Stimulated activated CD8-positive, alpha-beta memory T cell treated with anti-CD3 and anti-CD28 coated beads, Interleukin-15, amount 100 ng/mL, for 4 hours (primary cell): ENCODE data around the gene SUPV3L1.
A peak's percentile ranks its signal among the peaks of the same experiment; 100 is the strongest.
"Not testable (repeated sequence)": the region's sequence is repeated elsewhere in the genome, so short reads cannot be mapped to it uniquely, and the experiment has no call there.

Source experiments
- DNase-seq, 2 donors: peaks; one replicate each; pipeline ENCODE4 v3.0.0-alpha.2; 2020; ENCODE audit warnings: low read depth in 2 of 2

Gene SUPV3L1

DNA sequence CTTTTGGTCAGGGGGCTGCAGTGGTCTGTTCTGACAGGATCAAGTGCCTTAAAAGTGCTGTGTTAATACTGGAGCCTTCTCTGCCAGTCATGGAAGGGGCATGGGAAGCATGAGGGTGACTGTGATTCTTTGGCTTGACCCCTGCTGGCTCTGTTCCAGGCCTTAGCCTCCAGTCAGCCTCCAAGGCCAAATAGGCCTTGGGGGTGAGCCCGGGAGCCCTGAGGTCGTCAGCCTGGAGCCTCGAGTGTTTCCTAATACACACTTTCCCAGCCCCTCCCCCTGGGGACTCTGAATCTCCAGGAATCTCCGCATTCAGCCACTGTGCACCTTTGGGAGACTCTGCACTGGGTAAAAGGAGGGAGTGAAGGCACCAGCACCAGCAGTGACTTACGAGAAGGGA is 50.1 kb downstream of the SUPV3L1 start:
- no peak for DNase-seq

DNA sequence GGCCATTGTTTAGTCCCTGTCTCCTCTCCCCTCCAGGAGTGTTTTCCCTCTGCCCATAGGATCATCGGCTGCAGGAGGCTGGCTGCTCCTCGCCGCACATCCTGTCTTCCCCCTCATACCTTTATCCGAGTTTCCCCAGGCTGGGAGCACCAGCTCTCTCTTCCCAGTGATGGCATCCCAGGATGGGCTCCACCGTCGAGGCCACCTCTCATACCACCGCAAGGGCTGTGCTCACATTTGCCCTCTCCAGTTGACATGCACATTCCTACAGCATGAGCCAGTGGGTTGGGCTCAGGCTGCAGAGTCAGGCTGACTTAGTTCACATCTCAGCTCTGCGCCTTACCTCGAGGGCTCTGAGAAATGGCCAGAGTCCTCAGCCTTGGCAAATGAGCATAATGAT is 52.2 kb downstream of the SUPV3L1 start:
- DNase-seq = no peak

DNA sequence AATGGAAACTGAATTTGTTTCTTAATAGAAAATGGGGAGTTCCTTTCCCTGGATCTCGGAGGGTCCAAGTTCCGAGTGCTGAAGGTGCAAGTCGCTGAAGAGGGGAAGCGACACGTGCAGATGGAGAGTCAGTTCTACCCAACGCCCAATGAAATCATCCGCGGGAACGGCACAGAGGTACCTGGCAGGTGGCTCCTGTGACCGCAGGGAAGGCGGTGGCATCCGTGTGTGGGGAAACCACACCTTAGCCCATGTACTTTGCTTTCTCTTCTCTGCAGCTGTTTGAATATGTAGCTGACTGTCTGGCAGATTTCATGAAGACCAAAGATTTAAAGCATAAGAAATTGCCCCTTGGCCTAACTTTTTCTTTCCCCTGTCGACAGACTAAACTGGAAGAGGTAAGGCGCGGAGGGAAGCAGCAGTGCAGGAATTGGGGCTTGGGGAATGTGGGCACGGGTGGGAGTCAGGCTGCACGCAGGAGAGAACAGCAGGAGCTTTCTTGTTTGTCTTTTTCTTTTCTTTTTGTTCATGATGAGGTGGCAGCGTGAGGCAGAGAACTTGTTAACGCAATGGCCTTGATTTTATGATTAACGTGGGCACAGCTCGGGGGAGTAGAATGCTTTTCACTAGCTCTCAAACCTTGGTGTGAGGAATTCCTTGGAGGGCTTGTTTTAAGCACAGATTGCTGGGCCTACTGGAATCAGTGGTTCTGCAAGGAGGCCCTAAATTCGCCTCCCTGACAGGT is 52.9 kb downstream of the SUPV3L1 start:
- no peak for DNase-seq

DNA sequence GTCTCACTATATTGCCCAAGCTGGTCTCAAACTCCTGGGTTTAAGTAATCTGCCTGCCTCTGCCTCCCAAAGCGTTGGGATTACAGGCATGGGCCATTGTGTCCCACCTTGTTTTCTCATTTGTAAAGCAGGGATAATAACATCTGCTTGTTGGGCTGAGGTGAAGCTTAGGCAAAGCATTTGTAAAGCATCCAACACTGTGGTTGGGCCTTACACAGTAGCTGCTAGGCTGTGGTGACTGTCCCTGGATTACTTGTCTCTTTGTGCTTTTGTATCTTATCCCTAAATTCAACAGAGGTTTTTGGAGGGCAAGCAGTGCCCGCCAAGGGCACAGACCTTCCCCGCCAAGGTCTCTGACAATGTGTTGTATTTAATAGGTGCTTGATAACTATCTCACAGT is 54.4 kb downstream of the SUPV3L1 start:
- no peak for DNase-seq

DNA sequence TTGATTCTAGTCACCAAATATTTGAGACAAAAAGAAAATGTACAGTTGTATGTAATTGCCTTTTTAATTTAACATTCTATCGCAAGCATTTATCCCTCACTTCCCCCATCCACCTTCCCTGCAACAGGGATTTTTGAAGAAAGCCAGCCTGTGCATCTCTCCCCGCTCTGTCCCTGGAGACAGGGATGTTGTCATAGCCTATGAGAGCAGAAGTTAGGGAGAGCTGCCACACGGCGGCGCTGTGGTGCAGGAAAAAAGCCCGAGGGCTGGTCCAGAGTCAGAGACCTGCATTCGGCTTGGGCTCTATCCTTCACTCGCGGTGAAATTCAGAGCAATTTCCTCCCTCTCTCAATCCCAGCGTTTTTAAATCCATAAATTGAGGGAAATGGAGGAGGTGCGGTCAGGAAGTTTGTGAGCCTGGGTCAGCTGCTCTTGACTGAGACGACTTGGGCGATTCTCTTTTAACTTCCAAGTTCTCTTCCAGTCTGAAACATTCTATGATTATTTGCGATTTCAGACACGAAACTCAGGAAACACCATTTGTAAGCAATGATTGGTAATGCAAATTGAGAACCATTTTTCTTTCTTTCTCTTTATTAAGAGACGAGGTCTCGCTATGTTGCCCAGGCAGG is 57.6 kb downstream of the SUPV3L1 start:
- peak; percentile 62 to 72 for DNase-seq

DNA sequence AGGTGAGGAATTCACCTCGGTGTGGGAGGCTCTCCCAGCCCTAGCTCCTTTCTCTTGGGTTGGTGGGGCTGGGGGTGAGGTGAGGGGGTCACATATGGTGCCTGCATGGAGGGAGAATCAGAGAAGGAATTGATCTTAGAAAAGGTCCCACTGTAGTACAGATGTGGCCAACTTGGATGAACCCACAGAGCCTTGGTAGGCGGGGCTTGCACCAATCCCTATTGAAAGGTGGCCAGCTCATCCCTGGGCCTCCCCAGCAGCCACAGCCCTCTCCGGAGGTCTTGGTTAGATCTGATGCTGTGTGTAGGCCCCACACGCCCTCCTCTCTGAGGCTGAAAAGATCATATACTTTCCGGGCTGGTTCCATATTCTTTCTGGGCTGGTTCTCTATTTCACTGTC is 59.1 kb downstream of the SUPV3L1 start:
- DNase-seq = no peak

DNA sequence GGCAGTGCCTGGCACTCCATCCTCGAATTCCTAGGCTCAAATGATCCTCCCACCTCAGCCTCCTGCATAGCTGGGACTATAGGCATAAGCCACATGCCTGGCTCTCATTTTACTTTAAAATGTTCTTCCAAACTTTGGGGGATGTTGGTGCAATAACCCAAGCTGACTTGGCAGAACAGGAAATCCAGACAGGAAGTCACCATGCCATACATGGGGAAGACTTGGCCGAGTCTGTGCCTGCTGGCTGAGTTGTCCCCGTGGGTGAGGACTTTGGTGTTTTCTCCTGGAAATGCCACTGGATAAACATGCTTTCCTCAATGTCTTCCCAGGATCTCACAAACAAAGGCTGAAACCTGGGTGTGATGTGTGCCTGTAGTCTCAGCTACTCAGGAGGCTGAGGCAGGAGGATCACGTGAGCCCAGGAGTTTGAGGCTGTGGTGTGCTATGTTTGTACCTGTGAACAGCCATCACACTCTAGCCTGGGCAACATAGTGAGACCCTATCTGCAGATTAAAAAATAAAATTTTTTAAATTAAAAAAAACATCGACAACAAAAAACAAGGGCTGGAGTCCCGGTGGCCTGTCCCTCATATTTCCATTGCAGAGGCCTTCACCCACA is 59.9 kb downstream of the SUPV3L1 start:
- DNase-seq = no peak

DNA sequence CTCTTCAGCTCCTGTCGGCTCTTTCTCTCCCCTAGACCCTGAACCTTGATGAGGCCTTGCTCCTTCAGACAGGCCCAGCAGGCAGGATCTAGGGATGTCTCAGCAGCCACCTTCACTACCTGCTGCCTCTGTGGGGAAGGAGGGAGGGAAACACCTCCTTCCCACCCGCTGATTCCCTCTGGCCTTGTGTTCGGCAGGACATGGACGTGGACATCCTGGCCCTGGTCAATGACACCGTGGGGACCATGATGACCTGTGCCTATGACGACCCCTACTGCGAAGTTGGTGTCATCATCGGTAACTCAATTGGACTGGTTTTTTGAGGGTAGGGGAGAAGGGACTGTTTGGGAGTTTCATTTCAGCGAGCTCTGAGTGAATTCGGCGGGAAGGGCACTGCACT is 60.4 kb downstream of the SUPV3L1 start:
- DNase-seq = no peak

DNA sequence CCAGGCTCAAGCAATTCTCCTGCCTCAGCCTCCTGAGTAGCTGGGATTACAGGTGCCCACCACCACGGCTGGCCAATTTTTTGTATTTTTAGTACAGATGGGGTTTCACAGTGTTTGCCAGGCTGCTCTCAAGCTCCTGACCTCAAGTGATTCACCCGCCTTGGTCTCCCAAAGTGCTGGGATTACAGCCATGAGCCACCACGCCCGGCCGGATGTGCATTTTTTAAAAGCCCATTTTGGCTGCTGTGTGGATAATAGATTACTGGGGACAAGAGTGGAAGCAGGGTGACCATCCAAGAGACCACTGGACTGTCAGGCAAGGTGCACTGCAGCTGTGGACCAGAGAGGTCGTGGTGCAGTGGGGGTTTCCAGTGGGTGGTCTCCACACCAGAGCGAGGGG is 61.5 kb downstream of the SUPV3L1 start:
- no peak for DNase-seq

DNA sequence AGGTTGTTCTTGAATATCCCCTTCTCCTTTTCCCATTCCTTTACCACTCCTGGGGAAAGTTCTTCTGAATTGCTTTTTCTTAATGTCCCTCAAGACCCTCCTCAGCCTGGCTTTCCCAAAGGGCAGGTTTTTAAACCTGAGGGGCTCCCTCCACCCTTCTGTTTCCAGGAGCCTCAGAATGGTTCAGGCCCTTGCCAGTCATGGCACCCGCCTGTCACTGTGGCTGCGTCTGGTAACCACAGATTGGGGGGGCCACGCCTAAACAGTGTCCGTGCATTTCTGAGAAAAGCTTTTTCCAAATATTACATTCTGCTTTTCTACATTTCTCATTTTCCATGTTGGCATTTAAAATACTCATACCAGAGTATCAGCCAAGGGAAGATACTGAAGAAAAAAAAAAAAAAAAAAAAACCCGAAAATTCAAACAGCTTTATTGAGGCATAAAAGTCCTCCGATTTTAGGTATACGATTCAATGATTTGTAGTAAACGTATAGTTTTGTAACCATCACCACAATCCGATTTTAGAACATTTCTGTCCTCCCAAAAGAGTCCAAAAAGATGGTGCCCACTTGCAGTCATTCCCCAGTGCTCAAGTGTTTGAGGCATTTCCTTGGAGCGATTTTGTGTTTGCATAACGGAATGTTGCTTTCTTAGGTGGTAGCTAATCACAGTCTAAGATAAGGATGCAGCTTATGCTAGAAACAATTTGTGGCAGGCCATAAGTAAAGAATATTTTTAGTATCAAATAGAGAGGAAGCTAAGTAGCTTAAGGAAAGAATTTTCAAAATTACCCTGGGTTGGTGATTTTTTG is 62.2 kb downstream of the SUPV3L1 start:
- no peak for DNase-seq

DNA sequence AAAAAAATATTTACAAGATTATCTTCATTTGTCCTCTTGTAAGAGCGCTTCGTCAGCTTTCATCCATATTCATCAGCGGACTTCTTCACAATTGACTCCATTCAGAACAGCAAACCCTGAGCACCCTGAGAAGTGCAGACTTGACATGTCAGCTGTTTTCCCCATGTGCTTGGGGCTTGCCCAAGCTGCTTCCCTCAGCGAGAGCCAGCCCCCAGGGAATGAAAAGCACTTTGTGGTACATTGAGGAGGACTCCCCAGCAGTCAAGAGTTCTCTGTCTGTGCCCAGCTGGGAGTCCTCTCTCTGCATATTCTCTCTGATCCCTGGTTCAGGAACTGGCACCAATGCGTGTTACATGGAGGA is 62.8 kb downstream of the SUPV3L1 start:
- DNase-seq = no peak

DNA sequence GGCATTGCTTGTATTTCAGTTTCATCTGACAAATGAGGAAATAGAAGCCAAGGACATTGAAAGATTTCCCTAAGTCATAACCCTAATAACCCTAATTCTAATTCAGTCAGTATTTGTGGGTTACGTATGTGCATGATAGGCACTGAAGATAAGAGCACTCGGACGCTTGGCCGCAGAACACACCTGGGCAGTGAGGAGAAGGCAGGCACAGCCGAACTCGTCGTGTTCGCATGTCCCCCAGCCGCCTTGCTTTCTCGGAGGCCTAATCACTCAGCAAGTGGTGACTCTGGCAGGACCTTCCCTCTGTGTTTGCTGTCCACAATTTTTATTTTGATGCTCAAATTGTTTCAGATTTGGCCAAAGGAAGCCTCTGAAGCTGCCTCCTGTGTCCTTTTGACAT is 63.8 kb downstream of the SUPV3L1 start:
- DNase-seq = no peak

DNA sequence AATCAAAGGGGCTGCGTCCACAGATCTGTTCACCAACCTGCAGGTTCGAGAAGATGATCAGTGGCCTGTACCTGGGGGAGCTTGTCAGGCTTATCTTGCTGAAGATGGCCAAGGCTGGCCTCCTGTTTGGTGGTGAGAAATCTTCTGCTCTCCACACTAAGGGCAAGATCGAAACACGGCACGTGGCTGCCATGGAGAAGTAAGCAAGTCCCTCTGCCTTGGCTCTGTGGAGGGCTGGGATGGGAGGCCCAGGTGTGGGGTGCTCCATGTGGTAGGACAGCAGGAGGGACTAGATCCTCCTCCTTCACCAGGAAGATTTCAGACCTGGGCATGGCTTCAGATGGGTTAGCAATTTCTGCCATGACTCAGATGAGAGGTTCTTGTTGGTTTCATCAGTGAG is 66.0 kb downstream of the SUPV3L1 start:
- no peak for DNase-seq

DNA sequence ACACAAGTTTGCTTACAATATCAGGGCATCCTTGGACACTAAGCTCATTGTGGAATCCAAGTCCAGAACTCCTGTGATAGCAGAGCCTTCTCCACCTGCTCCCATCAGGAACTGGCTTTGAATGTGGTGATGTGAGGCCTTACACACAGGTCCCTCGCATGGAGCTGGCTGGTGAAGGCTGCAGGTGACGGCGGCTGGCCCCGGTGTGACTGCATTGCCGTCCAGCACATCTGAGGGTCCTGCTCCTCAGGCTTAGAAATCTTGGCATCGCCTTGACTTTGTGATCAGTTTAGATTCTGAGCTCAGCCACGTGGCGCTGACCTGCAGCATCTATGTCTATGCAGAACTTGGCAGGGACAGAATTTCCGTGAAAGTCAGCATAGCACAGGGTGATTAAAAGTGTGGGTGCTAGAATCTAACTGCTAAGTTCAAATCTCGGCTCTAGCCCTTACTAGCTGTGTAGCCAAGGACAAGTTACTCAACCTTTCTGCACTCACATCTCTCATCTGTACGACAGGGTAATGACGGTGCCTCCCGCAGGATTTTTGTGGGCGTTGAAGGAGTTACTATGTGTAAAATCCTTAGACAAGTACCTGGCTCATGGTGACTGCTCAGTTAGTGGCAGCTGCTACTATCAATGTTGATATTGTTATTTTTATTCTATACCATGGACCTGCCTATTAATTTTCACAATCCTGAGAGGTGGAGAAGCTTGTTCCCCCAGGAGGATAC is 66.7 kb downstream of the SUPV3L1 start:
- DNase-seq = no peak

DNA sequence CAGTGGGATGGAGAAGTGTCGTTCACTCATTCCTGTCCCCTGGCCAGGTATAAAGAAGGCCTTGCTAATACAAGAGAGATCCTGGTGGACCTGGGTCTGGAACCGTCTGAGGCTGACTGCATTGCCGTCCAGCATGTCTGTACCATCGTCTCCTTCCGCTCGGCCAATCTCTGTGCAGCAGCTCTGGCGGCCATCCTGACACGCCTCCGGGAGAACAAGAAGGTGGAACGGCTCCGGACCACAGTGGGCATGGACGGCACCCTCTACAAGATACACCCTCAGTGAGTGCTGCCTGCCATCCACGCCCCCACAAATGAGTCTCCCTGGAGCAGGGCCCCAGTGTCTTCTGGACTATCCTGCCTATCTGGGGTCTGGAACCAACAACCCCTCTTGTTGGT is 67.3 kb downstream of the SUPV3L1 start:
- no peak for DNase-seq

DNA sequence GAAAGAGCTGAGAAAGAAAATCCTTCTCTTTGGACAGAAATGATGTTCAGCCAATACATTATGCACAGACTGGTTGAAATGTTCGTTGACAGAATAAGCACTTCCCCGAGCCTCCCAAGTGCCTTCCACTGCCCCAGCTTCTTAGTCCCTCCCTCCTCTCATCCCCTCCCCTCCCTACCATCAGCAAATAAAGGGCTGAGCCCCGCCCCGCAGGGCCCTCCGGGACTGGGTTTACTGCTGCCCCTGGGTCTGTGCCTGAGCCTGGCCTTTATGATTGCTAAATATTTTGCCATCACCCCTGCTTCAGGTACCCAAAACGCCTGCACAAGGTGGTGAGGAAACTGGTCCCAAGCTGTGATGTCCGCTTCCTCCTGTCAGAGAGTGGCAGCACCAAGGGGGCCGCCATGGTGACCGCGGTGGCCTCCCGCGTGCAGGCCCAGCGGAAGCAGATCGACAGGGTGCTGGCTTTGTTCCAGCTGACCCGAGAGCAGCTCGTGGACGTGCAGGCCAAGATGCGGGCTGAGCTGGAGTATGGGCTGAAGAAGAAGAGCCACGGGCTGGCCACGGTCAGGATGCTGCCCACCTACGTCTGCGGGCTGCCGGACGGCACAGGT is 68.2 kb downstream of the SUPV3L1 start:
- DNase-seq = no peak

DNA sequence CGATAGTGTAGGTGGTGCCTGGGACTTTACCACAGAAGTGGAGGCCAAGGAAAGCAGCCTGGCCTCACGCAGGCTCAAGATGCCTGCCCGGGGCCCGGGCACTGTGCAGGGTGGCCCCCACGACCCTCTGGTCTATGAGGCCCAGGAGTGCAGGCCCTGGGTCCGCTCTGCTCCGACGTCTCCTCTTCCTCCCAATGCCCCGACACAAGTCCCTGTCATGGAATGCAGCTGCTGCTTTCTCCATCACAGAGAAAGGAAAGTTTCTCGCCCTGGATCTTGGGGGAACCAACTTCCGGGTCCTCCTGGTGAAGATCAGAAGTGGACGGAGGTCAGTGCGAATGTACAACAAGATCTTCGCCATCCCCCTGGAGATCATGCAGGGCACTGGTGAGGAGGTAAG is 70.0 kb downstream of the SUPV3L1 start:
- no peak for DNase-seq

DNA sequence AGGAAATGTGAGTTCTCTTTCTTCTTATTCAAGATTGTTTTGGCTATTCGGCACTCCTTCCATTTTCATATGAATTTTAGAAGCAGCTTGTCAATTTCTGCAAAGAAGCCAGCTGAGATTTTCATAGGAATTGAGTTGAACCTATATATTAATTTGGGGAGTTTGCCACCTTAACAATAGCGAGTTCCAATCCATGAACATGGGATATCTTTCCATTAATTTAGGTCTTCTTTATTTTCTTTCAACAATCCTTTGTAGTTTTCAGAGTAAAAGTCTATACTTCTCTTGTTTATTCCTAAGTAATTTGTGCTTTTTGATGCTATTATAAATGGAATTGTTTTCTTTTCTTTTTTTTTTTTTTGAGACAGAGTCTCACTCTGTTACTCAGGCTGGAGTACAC is 71.4 kb downstream of the SUPV3L1 start:
- not testable (repeated sequence) for DNase-seq

DNA sequence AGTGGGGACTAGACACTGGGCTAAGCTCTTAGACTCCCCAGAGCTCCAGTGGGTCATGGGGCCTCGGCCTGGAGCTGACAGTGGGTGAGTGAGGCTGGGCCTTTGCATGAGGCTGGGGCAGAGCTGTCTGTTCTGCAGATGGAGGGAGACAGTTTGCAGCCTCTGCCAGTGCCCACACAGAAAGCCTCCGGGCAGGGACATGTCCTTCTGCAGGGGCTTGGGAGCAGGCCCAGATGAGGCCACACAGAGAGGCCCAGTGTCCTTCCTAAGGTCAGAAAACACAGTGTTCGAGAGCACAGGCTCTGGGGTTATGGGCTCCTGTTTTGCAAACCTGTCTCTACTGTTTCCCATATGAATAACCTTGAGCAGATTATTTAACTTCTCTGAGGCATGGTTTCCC is 73.1 kb downstream of the SUPV3L1 start:
- no peak for DNase-seq

DNA sequence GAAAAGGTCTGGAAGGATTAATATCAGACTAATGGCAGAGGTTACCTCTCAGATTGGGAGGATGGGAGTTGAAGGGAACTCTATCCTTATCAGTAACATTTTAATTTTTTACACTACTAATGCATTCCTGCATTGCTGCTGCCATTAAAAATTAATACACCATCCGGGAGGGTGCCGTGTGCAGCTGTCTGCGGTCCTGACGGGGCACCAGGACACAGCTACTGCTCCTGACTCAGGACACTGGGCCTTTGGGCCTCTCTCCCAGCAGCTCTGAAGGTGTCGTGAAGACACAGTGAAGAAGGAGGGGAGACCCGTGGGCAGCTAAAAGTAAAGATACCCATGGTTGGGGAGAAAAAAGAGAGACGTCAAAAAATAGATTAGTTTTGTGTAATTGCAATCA is 74.8 kb downstream of the SUPV3L1 start:
- no peak for DNase-seq
